ENCODE measurements around the gene A3GALT2.

Gene A3GALT2

DNA sequence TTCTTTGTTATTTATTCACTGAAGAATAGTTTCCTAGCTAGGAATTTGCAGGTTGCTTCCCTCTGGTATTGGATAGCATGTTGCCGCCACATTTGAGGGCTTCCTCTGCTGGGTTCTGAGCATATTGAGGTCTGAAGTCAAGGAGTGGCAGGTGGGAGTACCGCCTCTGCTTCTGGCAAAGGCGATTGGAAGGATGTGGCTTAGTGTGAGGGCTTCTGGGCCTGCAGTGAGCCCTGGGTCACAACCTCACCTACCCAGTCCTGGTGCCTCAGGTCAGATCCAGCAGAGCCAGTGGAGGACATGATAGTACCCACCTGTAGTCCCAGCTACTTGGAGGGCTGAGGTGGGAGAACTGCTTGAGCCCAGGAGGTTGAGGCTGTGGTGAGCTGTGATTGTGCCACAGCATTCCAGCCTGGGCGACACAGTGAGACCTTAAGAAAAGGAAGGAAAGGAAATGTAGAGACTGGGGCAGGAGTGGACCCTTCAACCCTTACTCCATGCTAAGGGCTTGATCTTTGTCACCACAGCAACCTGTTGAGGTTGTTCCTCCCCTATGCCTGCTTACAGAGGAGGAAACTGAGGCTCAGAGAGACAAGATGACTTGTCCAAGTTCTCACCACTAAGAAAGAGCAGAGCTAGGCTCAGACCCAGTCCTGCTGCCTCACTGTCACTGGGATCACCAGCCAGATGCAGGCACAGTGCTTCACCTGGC lies 22.8 kb downstream of the A3GALT2 start (continued):
- TF ChIP-seq, protein P1, sequence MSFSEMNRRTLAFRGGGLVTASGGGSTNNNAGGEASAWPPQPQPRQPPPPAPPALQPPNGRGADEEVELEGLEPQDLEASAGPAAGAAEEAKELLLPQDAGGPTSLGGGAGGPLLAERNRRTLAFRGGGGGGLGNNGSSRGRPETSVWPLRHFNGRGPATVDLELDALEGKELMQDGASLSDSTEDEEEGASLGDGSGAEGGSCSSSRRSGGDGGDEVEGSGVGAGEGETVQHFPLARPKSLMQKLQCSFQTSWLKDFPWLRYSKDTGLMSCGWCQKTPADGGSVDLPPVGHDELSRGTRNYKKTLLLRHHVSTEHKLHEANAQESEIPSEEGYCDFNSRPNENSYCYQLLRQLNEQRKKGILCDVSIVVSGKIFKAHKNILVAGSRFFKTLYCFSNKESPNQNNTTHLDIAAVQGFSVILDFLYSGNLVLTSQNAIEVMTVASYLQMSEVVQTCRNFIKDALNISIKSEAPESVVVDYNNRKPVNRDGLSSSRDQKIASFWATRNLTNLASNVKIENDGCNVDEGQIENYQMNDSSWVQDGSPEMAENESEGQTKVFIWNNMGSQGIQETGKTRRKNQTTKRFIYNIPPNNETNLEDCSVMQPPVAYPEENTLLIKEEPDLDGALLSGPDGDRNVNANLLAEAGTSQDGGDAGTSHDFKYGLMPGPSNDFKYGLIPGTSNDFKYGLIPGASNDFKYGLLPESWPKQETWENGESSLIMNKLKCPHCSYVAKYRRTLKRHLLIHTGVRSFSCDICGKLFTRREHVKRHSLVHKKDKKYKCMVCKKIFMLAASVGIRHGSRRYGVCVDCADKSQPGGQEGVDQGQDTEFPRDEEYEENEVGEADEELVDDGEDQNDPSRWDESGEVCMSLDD (tag by site-specific recombination; IDR thresholded peaks at IDR 0.05) = no peak
- no peak for TF ChIP-seq ZNF335 (tag by site-specific recombination; conservative IDR thresholded peaks at IDR 0.05)

DNA sequence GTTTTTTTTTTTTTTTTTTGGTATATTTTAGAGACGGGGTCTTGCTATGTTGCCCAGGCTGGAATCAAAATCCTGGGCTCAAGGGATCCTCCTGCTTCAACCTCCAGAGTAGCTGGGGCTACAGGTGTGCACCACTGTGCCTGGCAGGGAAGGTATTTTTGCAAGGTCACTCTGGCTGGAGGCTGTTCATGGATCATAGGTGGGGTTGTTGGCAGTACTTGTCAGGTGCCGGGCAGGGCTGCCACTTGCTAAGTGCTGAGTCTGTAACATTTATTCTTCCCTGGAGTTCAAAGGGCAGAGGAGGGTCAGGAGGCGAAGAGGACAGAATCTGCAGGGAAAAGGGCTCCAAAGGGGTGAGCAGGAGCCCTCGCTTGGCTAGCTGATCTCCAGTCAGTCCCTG lies 24.1 kb downstream of the A3GALT2 start:
- CTCF ChIA-PET = interaction anchor here (0.6 to 7.0 kb wide), 20 partner anchors 11 to 317 kb away, joined by 3 to 135 read pairs (median 8); partner anchors contain the start of genes A3GALT2 and ZSCAN20
- Histone ChIP-seq H3K36me3 (ENCODE audit: control insufficient read depth in 2 of 2, insufficient read depth in 1 of 2, low read length in 2 of 2) (peaks cover 0 to 62% of the 10 kb centered on the region in 2 experiments; a peak in 2 of 3 replicates), H3K4me1 (ENCODE audit: control insufficient read depth, insufficient read depth, low read length) (no peaks in the 10 kb centered on the region), H3K9me3 (ENCODE audit: control insufficient read depth, insufficient read depth, low read depth, low read length) (no peaks in the 10 kb centered on the region), H3K27ac (ENCODE audit: extremely low read depth, low read depth, low read length) (no peak overlapping the region), H3K4me3 (ENCODE audit: low read depth, low read length) (no peak overlapping the region)
- TF ChIP-seq TCF7L2 (IDR thresholded peaks at IDR 0.05; ENCODE audit: borderline replicate concordance, low read depth, low read length) (no peak), BCL11A (tag by site-specific recombination; IDR thresholded peaks at IDR 0.05; ENCODE audit: low read depth) (no peak), ZNF121 (tag by site-specific recombination; IDR thresholded peaks at IDR 0.05) (peak; percentile 38; the same call in 1 of the 2 replicates)
- POLR2A ChIA-PET = no interaction called here

- H3K4me1 ChIP-seq (ENCODE audit: control insufficient read depth, insufficient read depth, low read length) = no peaks in the 10 kb centered on the region
- no peak overlapping the region for H3K27ac ChIP-seq (ENCODE audit: extremely low read depth, low read depth, low read length)
- H3K36me3 ChIP-seq (ENCODE audit: control insufficient read depth in 2 of 2, insufficient read depth in 1 of 2, low read length in 2 of 2) = peaks cover 0 to 62% of the 10 kb centered on the region in 2 experiments; a peak in 1 of 3 replicates
- H3K9me3 ChIP-seq (ENCODE audit: control insufficient read depth, insufficient read depth, low read depth, low read length) = no peaks in the 10 kb centered on the region
- CTCF ChIA-PET = interaction anchor here (0.5 to 7.0 kb wide), 59 partner anchors 9 to 895 kb away, joined by 3 to 135 read pairs (median 5); partner anchors contain the start of genes A3GALT2, TRIM62 and ZSCAN20
- TF ChIP-seq ZNF416 (tag by site-specific recombination; IDR thresholded peaks at IDR 0.05) = no peak
- TF ChIP-seq MYNN (tag by site-specific recombination; IDR thresholded peaks at IDR 0.05; ENCODE audit: borderline replicate concordance) = no peak
- TF ChIP-seq ZNF76 (tag by site-specific recombination; IDR thresholded peaks at IDR 0.05; ENCODE audit: borderline replicate concordance, low read depth) = no peak
- no peak for TF ChIP-seq ZNF426 (tag by site-specific recombination; IDR thresholded peaks at IDR 0.05)
- TF ChIP-seq, protein P2, sequence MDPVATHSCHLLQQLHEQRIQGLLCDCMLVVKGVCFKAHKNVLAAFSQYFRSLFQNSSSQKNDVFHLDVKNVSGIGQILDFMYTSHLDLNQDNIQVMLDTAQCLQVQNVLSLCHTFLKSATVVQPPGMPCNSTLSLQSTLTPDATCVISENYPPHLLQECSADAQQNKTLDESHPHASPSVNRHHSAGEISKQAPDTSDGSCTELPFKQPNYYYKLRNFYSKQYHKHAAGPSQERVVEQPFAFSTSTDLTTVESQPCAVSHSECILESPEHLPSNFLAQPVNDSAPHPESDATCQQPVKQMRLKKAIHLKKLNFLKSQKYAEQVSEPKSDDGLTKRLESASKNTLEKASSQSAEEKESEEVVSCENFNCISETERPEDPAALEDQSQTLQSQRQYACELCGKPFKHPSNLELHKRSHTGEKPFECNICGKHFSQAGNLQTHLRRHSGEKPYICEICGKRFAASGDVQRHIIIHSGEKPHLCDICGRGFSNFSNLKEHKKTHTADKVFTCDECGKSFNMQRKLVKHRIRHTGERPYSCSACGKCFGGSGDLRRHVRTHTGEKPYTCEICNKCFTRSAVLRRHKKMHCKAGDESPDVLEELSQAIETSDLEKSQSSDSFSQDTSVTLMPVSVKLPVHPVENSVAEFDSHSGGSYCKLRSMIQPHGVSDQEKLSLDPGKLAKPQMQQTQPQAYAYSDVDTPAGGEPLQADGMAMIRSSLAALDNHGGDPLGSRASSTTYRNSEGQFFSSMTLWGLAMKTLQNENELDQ (tag by site-specific recombination; IDR thresholded peaks at IDR 0.05; ENCODE audit: low read depth) = no peak
- H3K4me3 ChIP-seq (ENCODE audit: low read depth, low read length) = no peak overlapping the region
- POLR2A ChIA-PET = interaction anchor here (0.9 kb wide), 1 partner anchor 43 kb away, joined by 4 read pairs; no protein-coding TSS in a partner anchor
These were observed 24.8 kb downstream of the A3GALT2 start for GRCh38 chr1:33296082-33296458.

- Histone ChIP-seq H3K4me1 (ENCODE audit: control insufficient read depth, insufficient read depth, low read length) (no peaks in the 10 kb centered on the region), H3K27ac (ENCODE audit: extremely low read depth, low read depth, low read length) (no peak overlapping the region), H3K4me3 (ENCODE audit: low read depth, low read length) (no peak overlapping the region), H3K9me3 (ENCODE audit: control insufficient read depth, insufficient read depth, low read depth, low read length) (no peaks in the 10 kb centered on the region), H3K36me3 (ENCODE audit: control insufficient read depth in 2 of 2, insufficient read depth in 1 of 2, low read length in 2 of 2) (peaks cover 0 to 62% of the 10 kb centered on the region in 2 experiments; a peak in 1 of 3 replicates)
- CTCF ChIA-PET = interaction anchor here (0.5 to 7.0 kb wide), 62 partner anchors 9 to 894 kb away, joined by 3 to 135 read pairs (median 5); partner anchors contain the start of genes A3GALT2, TRIM62 and ZSCAN20
- POLR2A ChIA-PET = interaction anchor here (0.9 kb wide), 1 partner anchor 43 kb away, joined by 4 read pairs; no protein-coding TSS in a partner anchor
- no peak for TF ChIP-seq ZBTB20 (tag by site-specific recombination; IDR thresholded peaks at IDR 0.05)
- TF ChIP-seq ZNF654 (tag by site-specific recombination; IDR thresholded peaks at IDR 0.05; ENCODE audit: low read depth) = peak; percentile 63
- TF ChIP-seq ZBTB17 (tag by site-specific recombination; IDR thresholded peaks at IDR 0.05) = no peak; the same call in 1 of the 2 replicates
- TF ChIP-seq ZNF404 (tag by site-specific recombination; IDR thresholded peaks at IDR 0.05) = no peak
- no peak for TF ChIP-seq TCF7L2 (IDR thresholded peaks at IDR 0.05; ENCODE audit: borderline replicate concordance, low read depth, low read length)
- TF ChIP-seq, protein P3, sequence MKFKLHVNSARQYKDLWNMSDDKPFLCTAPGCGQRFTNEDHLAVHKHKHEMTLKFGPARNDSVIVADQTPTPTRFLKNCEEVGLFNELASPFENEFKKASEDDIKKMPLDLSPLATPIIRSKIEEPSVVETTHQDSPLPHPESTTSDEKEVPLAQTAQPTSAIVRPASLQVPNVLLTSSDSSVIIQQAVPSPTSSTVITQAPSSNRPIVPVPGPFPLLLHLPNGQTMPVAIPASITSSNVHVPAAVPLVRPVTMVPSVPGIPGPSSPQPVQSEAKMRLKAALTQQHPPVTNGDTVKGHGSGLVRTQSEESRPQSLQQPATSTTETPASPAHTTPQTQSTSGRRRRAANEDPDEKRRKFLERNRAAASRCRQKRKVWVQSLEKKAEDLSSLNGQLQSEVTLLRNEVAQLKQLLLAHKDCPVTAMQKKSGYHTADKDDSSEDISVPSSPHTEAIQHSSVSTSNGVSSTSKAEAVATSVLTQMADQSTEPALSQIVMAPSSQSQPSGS (tag by site-specific recombination; IDR thresholded peaks at IDR 0.05; ENCODE audit: low read depth) = no peak
- peak; percentile 58; the same call in 1 of the 2 replicates for TF ChIP-seq ZNF660 (tag by site-specific recombination; IDR thresholded peaks at IDR 0.05)
- peak; percentile 34; the same call in 1 of the 2 replicates for TF ChIP-seq ZNF600 (tag by site-specific recombination; IDR thresholded peaks at IDR 0.05)
- no peak for TF ChIP-seq REPIN1 (tag by site-specific recombination; IDR thresholded peaks at IDR 0.05; ENCODE audit: low read depth)
These were observed 25.3 kb downstream of the A3GALT2 start for GRCh38 chr1:33295450-33296081.
